Measurements from ENCODE around the gene ATP9B.

ATP9B gene

GRCh38 chr18:79104137-79104536 lies 34.9 kb downstream of the ATP9B start:
- Histone ChIP-seq H3K9me3 (ENCODE audit: control insufficient read depth, low read length) (no peaks in the 10 kb centered on the region), H3K27ac (ENCODE audit: low read depth, low read length, severe bottlenecking) (no peak overlapping the region), H3K4me3 (ENCODE audit: extremely low read depth, insufficient read depth, low read length, poor library complexity, severe bottlenecking) (no peak overlapping the region), H3K4me1 (ENCODE audit: control insufficient read depth, insufficient read depth, low read length, poor library complexity, severe bottlenecking) (no peaks in the 10 kb centered on the region), H3K36me3 (ENCODE audit: control insufficient read depth, insufficient read depth, low read length) (no peaks in the 10 kb centered on the region)
- WGBS, 2 experiments (ENCODE audit: insufficient coverage in 2 of 2): 78 to 100% methylated on average over 1 to 2 of the region's 2 CpGs

- H3K36me3 ChIP-seq (ENCODE audit: control insufficient read depth, insufficient read depth, low read length): no peaks in the 10 kb centered on the region
- H3K27ac ChIP-seq (ENCODE audit: low read depth, low read length, severe bottlenecking): no peak overlapping the region
- H3K9me3 ChIP-seq (ENCODE audit: control insufficient read depth, low read length): no peaks in the 10 kb centered on the region
- H3K4me1 ChIP-seq (ENCODE audit: control insufficient read depth, insufficient read depth, low read length, poor library complexity, severe bottlenecking): no peaks in the 10 kb centered on the region
- H3K4me3 ChIP-seq (ENCODE audit: extremely low read depth, insufficient read depth, low read length, poor library complexity, severe bottlenecking): no peak overlapping the region
- WGBS, 2 experiments (ENCODE audit: insufficient coverage in 2 of 2): 93 to 100% methylated on average over 1 to 3 of the region's 6 CpGs
Observed at GRCh38 chr18:79105455-79105854, 36.3 kb downstream of the ATP9B start.

GRCh38 chr18:79106084-79106483 lies 36.9 kb downstream of the ATP9B start:
- H3K9me3 ChIP-seq (ENCODE audit: control insufficient read depth, low read length): no peaks in the 10 kb centered on the region
- no peak overlapping the region for H3K27ac ChIP-seq (ENCODE audit: low read depth, low read length, severe bottlenecking)
- H3K4me3 ChIP-seq (ENCODE audit: extremely low read depth, insufficient read depth, low read length, poor library complexity, severe bottlenecking): no peak overlapping the region
- 93 to 100% methylated on average over 3 to 4 of the region's 5 CpGs for WGBS, 2 experiments (ENCODE audit: insufficient coverage in 2 of 2)
- no peaks in the 10 kb centered on the region for H3K4me1 ChIP-seq (ENCODE audit: control insufficient read depth, insufficient read depth, low read length, poor library complexity, severe bottlenecking)
- no peaks in the 10 kb centered on the region for H3K36me3 ChIP-seq (ENCODE audit: control insufficient read depth, insufficient read depth, low read length)

- Histone ChIP-seq H3K9me3 (ENCODE audit: control insufficient read depth, low read length) (no peaks in the 10 kb centered on the region), H3K4me1 (ENCODE audit: control insufficient read depth, insufficient read depth, low read length, poor library complexity, severe bottlenecking) (no peaks in the 10 kb centered on the region), H3K36me3 (ENCODE audit: control insufficient read depth, insufficient read depth, low read length) (no peaks in the 10 kb centered on the region), H3K27ac (ENCODE audit: low read depth, low read length, severe bottlenecking) (no peak overlapping the region), H3K4me3 (ENCODE audit: extremely low read depth, insufficient read depth, low read length, poor library complexity, severe bottlenecking) (no peak overlapping the region)
- WGBS, 2 experiments (ENCODE audit: insufficient coverage in 2 of 2): 79 to 80% methylated on average over 3 of the region's 4 CpGs
Observed at GRCh38 chr18:79107886-79108285, 38.7 kb downstream of the ATP9B start.

GRCh38 chr18:79108549-79109215 lies 39.5 kb downstream of the ATP9B start:
- Histone ChIP-seq H3K9me3 (ENCODE audit: control insufficient read depth, low read length) (no peaks in the 10 kb centered on the region), H3K4me3 (ENCODE audit: extremely low read depth, insufficient read depth, low read length, poor library complexity, severe bottlenecking) (no peak overlapping the region), H3K4me1 (ENCODE audit: control insufficient read depth, insufficient read depth, low read length, poor library complexity, severe bottlenecking) (no peaks in the 10 kb centered on the region), H3K27ac (ENCODE audit: low read depth, low read length, severe bottlenecking) (no peak overlapping the region), H3K36me3 (ENCODE audit: control insufficient read depth, insufficient read depth, low read length) (no peaks in the 10 kb centered on the region)
- WGBS, 2 experiments (ENCODE audit: insufficient coverage in 2 of 2): 87 to 92% methylated on average over 5 to 6 of the region's 7 CpGs

GRCh38 chr18:79111483-79111882 lies 42.3 kb downstream of the ATP9B start:
- WGBS, 2 experiments (ENCODE audit: insufficient coverage in 2 of 2): 90 to 95% methylated on average over 3 of the region's 5 CpGs
- peaks cover 11% of the 10 kb centered on the region for H3K36me3 ChIP-seq (ENCODE audit: control insufficient read depth, insufficient read depth, low read length)
- H3K4me1 ChIP-seq (ENCODE audit: control insufficient read depth, insufficient read depth, low read length, poor library complexity, severe bottlenecking): no peaks in the 10 kb centered on the region

GRCh38 chr18:79117385-79117784 lies 48.2 kb downstream of the ATP9B start:
- H3K9me3 ChIP-seq (ENCODE audit: control insufficient read depth, low read length): no peaks in the 10 kb centered on the region
- no peak overlapping the region for H3K4me3 ChIP-seq (ENCODE audit: extremely low read depth, insufficient read depth, low read length, poor library complexity, severe bottlenecking)
- H3K36me3 ChIP-seq (ENCODE audit: control insufficient read depth, insufficient read depth, low read length): peaks cover 20% of the 10 kb centered on the region
- no peak overlapping the region for H3K27ac ChIP-seq (ENCODE audit: low read depth, low read length, severe bottlenecking)
- no CpG with 5 or more reads among the region's 3 CpGs for WGBS, 2 experiments (ENCODE audit: insufficient coverage in 2 of 2)
- no peaks in the 10 kb centered on the region for H3K4me1 ChIP-seq (ENCODE audit: control insufficient read depth, insufficient read depth, low read length, poor library complexity, severe bottlenecking)

More at GRCh38 chr18:79111483-79111882, 42.3 kb downstream of the ATP9B start:
- H3K9me3 ChIP-seq (ENCODE audit: control insufficient read depth, low read length): no peaks in the 10 kb centered on the region
- no peak overlapping the region for H3K4me3 ChIP-seq (ENCODE audit: extremely low read depth, insufficient read depth, low read length, poor library complexity, severe bottlenecking)
- H3K27ac ChIP-seq (ENCODE audit: low read depth, low read length, severe bottlenecking): no peak overlapping the region

DNA sequence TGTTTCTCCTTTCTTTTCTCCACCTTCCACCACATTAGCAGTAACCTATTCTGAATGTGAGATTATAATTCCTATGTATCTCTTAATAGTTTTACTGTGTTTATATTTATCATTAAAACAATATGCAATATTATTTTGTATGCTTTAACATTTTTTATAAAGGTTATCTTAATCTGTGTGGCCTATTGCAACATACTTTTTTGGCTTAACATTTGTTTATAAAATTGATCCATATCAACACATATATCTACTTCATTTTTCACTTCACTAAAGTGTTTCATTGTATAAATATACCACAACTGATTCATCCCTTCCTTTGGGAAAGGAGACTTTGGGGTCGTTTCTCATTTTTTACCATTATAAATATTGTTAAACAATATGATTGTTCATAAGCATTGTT lies 48.6 kb downstream of the ATP9B start:
- H3K36me3 ChIP-seq (ENCODE audit: control insufficient read depth, insufficient read depth, low read length): peaks cover 20% of the 10 kb centered on the region
- H3K9me3 ChIP-seq (ENCODE audit: control insufficient read depth, low read length): no peaks in the 10 kb centered on the region
- no peaks in the 10 kb centered on the region for H3K4me1 ChIP-seq (ENCODE audit: control insufficient read depth, insufficient read depth, low read length, poor library complexity, severe bottlenecking)
- no peak overlapping the region for H3K27ac ChIP-seq (ENCODE audit: low read depth, low read length, severe bottlenecking)
- WGBS, 2 experiments (ENCODE audit: insufficient coverage in 2 of 2): no CpG with 5 or more reads among the region's 1 CpG
- no peak overlapping the region for H3K4me3 ChIP-seq (ENCODE audit: extremely low read depth, insufficient read depth, low read length, poor library complexity, severe bottlenecking)

DNA sequence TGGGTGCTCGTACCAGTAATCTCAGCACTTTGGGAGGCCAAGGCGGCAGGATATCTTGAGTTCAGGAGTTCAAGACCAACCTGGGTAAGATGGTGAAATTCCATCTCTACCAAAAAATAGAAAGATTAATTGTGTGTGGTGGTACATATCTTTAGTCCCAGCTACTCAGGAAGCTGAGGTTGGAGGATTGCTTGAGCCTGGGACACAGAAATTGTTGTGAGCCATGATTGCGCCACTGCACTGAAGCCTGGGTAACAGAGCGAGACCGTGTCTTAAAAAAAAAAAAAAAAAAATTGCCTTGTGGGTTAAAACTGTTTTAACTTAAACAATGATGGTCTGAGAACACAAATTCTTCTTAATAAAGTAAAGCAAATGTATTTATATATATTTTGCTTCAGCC lies 49.6 kb downstream of the ATP9B start:
- Histone ChIP-seq H3K27ac (ENCODE audit: low read depth, low read length, severe bottlenecking) (no peak overlapping the region), H3K9me3 (ENCODE audit: control insufficient read depth, low read length) (no peaks in the 10 kb centered on the region), H3K36me3 (ENCODE audit: control insufficient read depth, insufficient read depth, low read length) (peaks cover 20% of the 10 kb centered on the region), H3K4me3 (ENCODE audit: extremely low read depth, insufficient read depth, low read length, poor library complexity, severe bottlenecking) (no peak overlapping the region), H3K4me1 (ENCODE audit: control insufficient read depth, insufficient read depth, low read length, poor library complexity, severe bottlenecking) (no peaks in the 10 kb centered on the region)
- WGBS, 2 experiments (ENCODE audit: insufficient coverage in 2 of 2): 83% methylated on average over 1 of the region's 5 CpGs; no CpG with 5 or more reads in 1 of the 2 experiments

GRCh38 chr18:79121746-79122474 lies 52.7 kb downstream of the ATP9B start:
- no peak overlapping the region for H3K4me3 ChIP-seq (ENCODE audit: extremely low read depth, insufficient read depth, low read length, poor library complexity, severe bottlenecking)
- no peak overlapping the region for H3K27ac ChIP-seq (ENCODE audit: low read depth, low read length, severe bottlenecking)
- H3K9me3 ChIP-seq (ENCODE audit: control insufficient read depth, low read length): no peaks in the 10 kb centered on the region
- H3K36me3 ChIP-seq (ENCODE audit: control insufficient read depth, insufficient read depth, low read length): peaks cover 13% of the 10 kb centered on the region
- H3K4me1 ChIP-seq (ENCODE audit: control insufficient read depth, insufficient read depth, low read length, poor library complexity, severe bottlenecking): no peaks in the 10 kb centered on the region
- WGBS, 2 experiments (ENCODE audit: insufficient coverage in 2 of 2): no CpG with 5 or more reads among the region's 2 CpGs

- Histone ChIP-seq H3K4me3 (ENCODE audit: extremely low read depth, insufficient read depth, low read length, poor library complexity, severe bottlenecking) (no peak overlapping the region), H3K4me1 (ENCODE audit: control insufficient read depth, insufficient read depth, low read length, poor library complexity, severe bottlenecking) (no peaks in the 10 kb centered on the region), H3K9me3 (ENCODE audit: control insufficient read depth, low read length) (no peaks in the 10 kb centered on the region), H3K36me3 (ENCODE audit: control insufficient read depth, insufficient read depth, low read length) (peaks cover 7% of the 10 kb centered on the region), H3K27ac (ENCODE audit: low read depth, low read length, severe bottlenecking) (no peak overlapping the region)
- no CpG with 5 or more reads among the region's 2 CpGs for WGBS, 2 experiments (ENCODE audit: insufficient coverage in 2 of 2)
Observed at GRCh38 chr18:79123948-79124347, 54.8 kb downstream of the ATP9B start.

Data from mesodermal cell (in vitro differentiated cells).